ENCODE data around the gene CORO2B. TPM values are rescaled to one million over a fixed set of nuclear protein-coding genes. Genes with fewer than 3 reads are reported as not detected.
A peak's percentile ranks its signal among the peaks of the same experiment; 100 is the strongest.

Gene CORO2B
- total RNA-seq, 6 donors from 2014 or later = 0.79 to 9.0 (median 2.0) TPM

DNA sequence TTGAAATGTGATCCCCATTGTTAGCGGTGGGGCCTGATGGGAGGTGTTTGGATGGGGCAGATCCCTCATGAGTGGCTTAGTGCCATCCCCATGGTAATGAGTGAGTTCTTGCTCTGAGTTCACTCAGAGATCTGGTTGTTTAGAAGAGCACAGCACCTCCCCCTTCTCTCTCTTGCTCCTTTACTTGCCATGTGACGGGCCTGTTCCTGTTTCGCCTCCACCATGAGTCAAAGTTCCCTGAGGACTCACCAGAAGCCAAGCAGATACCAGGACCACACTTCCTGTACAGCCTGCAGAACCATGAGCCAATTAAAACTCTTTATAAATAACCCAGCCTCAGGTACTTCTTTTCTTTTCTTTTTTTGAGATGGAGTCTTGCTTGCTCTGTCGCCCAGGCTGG lies 195.3 kb downstream of the CORO2B start:
- DNase-seq = no peak
- Histone ChIP-seq H3K9me3 (no peaks in the 10 kb centered on the region), H3K4me1 (peaks cover 6 to 15% (median 12%) of the 10 kb centered on the region in 4 donors), H3K27me3 (no peaks in the 10 kb centered on the region), H3K4me3 (no peak overlapping the region), H3K27ac (no peak overlapping the region), H3K36me3 (peaks cover 0 to 18% (median 5%) of the 10 kb centered on the region in 4 donors)
- WGBS, 2 donors = 94 to 97% methylated on average over 4 of the region's 4 CpGs
- TF ChIP-seq POLR2A (IDR thresholded peaks at IDR 0.05) (no peak), EP300 (IDR thresholded peaks at IDR 0.05) (no peak), CTCF (IDR thresholded peaks at IDR 0.05) (no peak), POLR2AphosphoS5 (IDR thresholded peaks at IDR 0.05) (no peak)
- no peak for ATAC-seq (ENCODE audit: low FRiP score in 2 of 2)

DNA sequence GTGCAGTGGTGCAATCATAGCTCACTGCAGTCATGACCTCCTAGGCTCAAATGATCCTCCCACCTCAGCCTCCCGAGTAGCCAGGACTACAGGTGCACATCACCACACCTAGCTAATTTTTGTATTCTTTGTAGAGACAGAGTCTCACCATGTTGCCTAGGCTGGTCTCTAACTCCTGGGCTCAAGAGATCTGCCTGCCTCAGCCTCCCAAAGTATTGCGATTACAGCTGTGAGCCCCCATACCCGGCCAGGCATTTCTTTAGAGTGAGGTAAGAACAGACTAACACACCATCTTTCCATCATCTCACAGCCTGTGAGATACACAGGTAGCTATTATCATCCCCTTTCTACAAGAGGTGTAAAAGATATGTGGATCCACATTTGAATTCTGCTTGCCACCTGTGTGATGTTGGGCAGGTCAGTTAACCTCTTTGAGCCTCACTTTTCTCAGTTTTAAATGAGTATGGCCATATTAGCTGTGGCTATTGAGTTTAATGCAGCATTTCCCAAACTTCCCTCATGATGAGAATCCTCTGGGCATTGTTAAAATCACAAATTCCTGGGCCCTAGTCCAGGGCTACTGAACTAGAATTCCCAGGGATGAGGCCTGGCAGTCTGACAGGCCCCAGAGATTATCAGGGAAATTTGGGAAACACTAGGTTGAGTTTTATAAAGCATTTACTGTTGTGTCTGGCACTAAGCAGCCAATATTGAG lies 195.9 kb downstream of the CORO2B start:
- H3K36me3 ChIP-seq = peaks cover 0 to 23% (median 8%) of the 10 kb centered on the region in 4 donors
- 100% methylated on average over 3 of the region's 3 CpGs for WGBS, 2 donors
- ATAC-seq (ENCODE audit: low FRiP score in 2 of 2) (no peak), DNase-seq (no peak)
- peaks cover 6 to 15% (median 12%) of the 10 kb centered on the region in 4 donors for H3K4me1 ChIP-seq
- no peak for TF ChIP-seq EP300 (IDR thresholded peaks at IDR 0.05)
- no peak for TF ChIP-seq POLR2AphosphoS5 (IDR thresholded peaks at IDR 0.05)
- no peak for TF ChIP-seq CTCF (IDR thresholded peaks at IDR 0.05)
- no peak for TF ChIP-seq POLR2A (IDR thresholded peaks at IDR 0.05)
- H3K4me3 ChIP-seq = no peak overlapping the region
- no peak overlapping the region for H3K27ac ChIP-seq
- no peaks in the 10 kb centered on the region for H3K27me3 ChIP-seq
- no peaks in the 10 kb centered on the region for H3K9me3 ChIP-seq

DNA sequence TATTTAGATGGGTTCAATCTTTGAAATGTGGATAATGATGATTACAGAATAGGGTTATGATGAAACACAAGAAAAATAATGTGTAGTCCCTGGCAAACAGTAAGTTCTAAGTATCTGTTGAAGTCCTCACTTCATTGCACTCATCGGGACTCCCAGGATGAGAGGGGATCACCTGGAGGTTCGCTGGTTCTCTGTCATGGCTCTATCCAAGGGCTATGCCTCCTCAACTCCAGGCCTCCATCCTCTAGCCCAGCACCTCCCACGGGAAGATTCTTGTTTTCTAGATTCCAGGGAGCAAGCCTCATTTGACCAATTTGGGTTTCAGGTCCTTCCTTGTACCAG lies 196.4 kb downstream of the CORO2B start:
- H3K4me1 ChIP-seq = peaks cover 6 to 15% (median 12%) of the 10 kb centered on the region in 4 donors
- peak in 1 of 2 donors; percentile 21 for ATAC-seq (ENCODE audit: low FRiP score in 2 of 2)

GRCh38 chr15:68775671-68776476 lies 197.1 kb downstream of the CORO2B start:
- peaks cover 6 to 17% (median 12%) of the 10 kb centered on the region in 4 donors for H3K4me1 ChIP-seq
- 53 to 55% methylated on average over 2 to 8 of the region's 8 CpGs for WGBS, 2 donors
- H3K4me3 ChIP-seq = no peak overlapping the region
- peak; percentile 76 to 93 for ATAC-seq (ENCODE audit: low FRiP score in 2 of 2)
- H3K9me3 ChIP-seq = no peaks in the 10 kb centered on the region
- DNase-seq = no peak
- H3K27ac ChIP-seq = peak overlapping the region in 3 of 4 donors; percentile 8 to 57 (median 27)
- TF ChIP-seq EP300 (IDR thresholded peaks at IDR 0.05) (no peak), POLR2AphosphoS5 (IDR thresholded peaks at IDR 0.05) (no peak), POLR2A (IDR thresholded peaks at IDR 0.05) (no peak), CTCF (IDR thresholded peaks at IDR 0.05) (no peak)
- H3K36me3 ChIP-seq = peaks cover 0 to 34% (median 12%) of the 10 kb centered on the region in 4 donors
- no peaks in the 10 kb centered on the region for H3K27me3 ChIP-seq

More for the DNA sequence above, 196.4 kb downstream of the CORO2B start:
- no peak for TF ChIP-seq CTCF (IDR thresholded peaks at IDR 0.05)
- peaks cover 0 to 29% (median 10%) of the 10 kb centered on the region in 4 donors for H3K36me3 ChIP-seq
- WGBS, 2 donors = 81 to 93% methylated on average over 3 of the region's 3 CpGs
- H3K27ac ChIP-seq = peak overlapping the region in 1 of 4 donors; percentile 27
- H3K4me3 ChIP-seq = no peak overlapping the region
- H3K27me3 ChIP-seq = no peaks in the 10 kb centered on the region
- DNase-seq = no peak
- no peaks in the 10 kb centered on the region for H3K9me3 ChIP-seq
